ENCODE data around the gene IGHMBP2. TPM values are rescaled to one million over a fixed set of nuclear protein-coding genes. Genes with fewer than 3 reads are reported as not detected.

The IGHMBP2 gene
- total and polyA plus RNA-seq, 2 of the 8 experiments (the other 6 are each of a cell fraction or from before 2014, with no cell fraction given) = 8.4 to 17.6 TPM

DNA sequence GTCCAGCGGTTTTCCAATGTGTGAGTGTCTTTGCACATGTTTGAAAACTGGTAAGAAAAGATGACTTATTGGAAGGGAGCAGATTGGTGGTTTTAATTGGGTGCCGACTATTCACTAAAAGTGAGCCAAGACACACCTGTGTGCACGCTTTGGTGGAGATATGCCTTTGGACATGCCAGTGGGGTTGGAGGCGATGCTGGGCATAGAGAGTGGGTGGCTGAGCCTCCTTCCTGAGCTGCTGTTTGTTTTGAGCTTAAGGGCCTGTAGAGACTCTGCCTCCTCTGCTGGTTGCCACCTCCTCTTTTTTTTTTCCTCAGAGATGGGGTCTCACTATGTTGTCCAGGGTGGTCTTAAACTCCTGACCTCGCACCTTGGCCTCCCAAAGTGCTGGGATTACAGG lies 9.5 kb downstream of the IGHMBP2 start:
- Histone ChIP-seq H2BK5ac (ENCODE audit: low read depth, low read length) (no peak overlapping the region), H2BK12ac (ENCODE audit: low read depth, low read length) (no peak overlapping the region), H3K79me1 (ENCODE audit: low read depth, low read length) (no peaks in the 10 kb centered on the region), H4K91ac (replicated peaks; ENCODE audit: insufficient read length, low read length) (no peak overlapping the region), H4K8ac (ENCODE audit: extremely low read depth, insufficient read depth, low read length) (no peak overlapping the region), H3K9ac (replicated peaks in 1 of 4; ENCODE audit: extremely low read depth in 1 of 4, low read depth in 3 of 4, low read length in 3 of 4) (no peak overlapping the region; a peak in 1 of 7 replicates), H3K18ac (ENCODE audit: extremely low read depth, low read length) (no peak overlapping the region), H2BK20ac (ENCODE audit: low read length) (no peak overlapping the region), H3K4me2 (ENCODE audit: insufficient read depth in 1 of 2, low read depth in 2 of 2, low read length in 2 of 2) (no peak overlapping the region), H3K9me3 (ENCODE audit: insufficient read depth in 2 of 2, low read depth in 1 of 2, low read length in 1 of 2) (no peaks in the 10 kb centered on the region), H4K20me1 (replicated peaks in 1 of 2; ENCODE audit: control insufficient read depth in 1 of 2, insufficient read depth in 2 of 2, low read length in 2 of 2) (peaks cover 0 to 6% of the 10 kb centered on the region in 2 experiments), H3K14ac (ENCODE audit: insufficient read length) (no peak overlapping the region), H2BK15ac (ENCODE audit: low read length) (no peak overlapping the region), H2BK120ac (replicated peaks; ENCODE audit: low read depth, low read length) (no peak overlapping the region), H3K4me1 (replicated peaks in 1 of 4; ENCODE audit: control insufficient read depth in 3 of 4, insufficient read depth in 4 of 4, low read length in 3 of 4) (no peaks in the 10 kb centered on the region), H3K27ac (ENCODE audit: low read depth, low read length) (no peak overlapping the region), H3K36me3 (ENCODE audit: control insufficient read depth in 2 of 4, insufficient read depth in 4 of 4, low read length in 3 of 4) (peaks cover 12 to 60% (median 30%) of the 10 kb centered on the region in 4 experiments), H2AFZ (ENCODE audit: low read length) (no peak overlapping the region), H3K27me3 (replicated peaks in 1 of 4; ENCODE audit: control insufficient read depth in 3 of 4, extremely low read depth in 1 of 4, insufficient read depth in 3 of 4, low read length in 3 of 4) (no peaks in the 10 kb centered on the region), H3K79me2 (ENCODE audit: control insufficient read depth in 1 of 2, insufficient read depth in 2 of 2, low read length in 2 of 2) (no peaks in the 10 kb centered on the region), H4K5ac (ENCODE audit: insufficient read length, low read depth, low read length) (no peak overlapping the region), H3K56ac (replicated peaks; ENCODE audit: insufficient read length, low read depth, low read length) (no peak overlapping the region), H3K4ac (replicated peaks; ENCODE audit: insufficient read length, low read depth, low read length) (no peak overlapping the region), H3K23ac (ENCODE audit: insufficient read length) (no peak overlapping the region), H2AK5ac (ENCODE audit: low read depth, low read length) (no peak overlapping the region), H3K23me2 (ENCODE audit: low read depth, low read length) (no peaks in the 10 kb centered on the region), H3K4me3 (ENCODE audit: extremely low read depth in 1 of 4, insufficient read depth in 2 of 4, low read depth in 3 of 4, low read length in 4 of 4) (no peak overlapping the region)
- 95% methylated on average over 5 of the region's 5 CpGs; no CpG with 5 or more reads in 1 of the 2 experiments for WGBS, 2 experiments (ENCODE audit: extremely low coverage in 1 of 2, insufficient coverage in 1 of 2, insufficient read length in 1 of 2, insufficient replicate concordance in 2 of 2, low coverage in 1 of 2, low lambda C conversion rate in 2 of 2, missing lambda C conversion rate in 1 of 2)
- ChIA-PET POLR2A (ENCODE audit: partially characterized antibody) (interaction anchor here (0.6 kb wide), 1 partner anchor 530 kb away, joined by 3 read pairs; no protein-coding TSS in a partner anchor), CTCF (ENCODE audit: partially characterized antibody) (interaction anchor here (1.3 kb wide), 1 partner anchor 37 kb away, joined by 3 read pairs; no protein-coding TSS in a partner anchor)
- no peak for DNase-seq (ENCODE audit: low read depth in 1 of 2, low spot score in 2 of 2)
- no peak for FAIRE-seq
- TF ChIP-seq BACH1 (IDR thresholded peaks at IDR 0.05; ENCODE audit: low read length) (no peak), ZNF274 (IDR thresholded peaks at IDR 0.05; ENCODE audit: borderline replicate concordance, extremely low read depth, low read length) (no peak), JUN (IDR thresholded peaks at IDR 0.05; ENCODE audit: low read depth, low read length) (no peak), SIX5 (IDR thresholded peaks at IDR 0.05; ENCODE audit: low read depth, low read length) (no peak), POLR2A (IDR thresholded peaks at IDR 0.05; ENCODE audit: control extremely low read depth in 1 of 2, low read depth in 2 of 2, low read length in 2 of 2) (no peak), EZH2 (IDR thresholded peaks at IDR 0.05; ENCODE audit: low read depth, low read length, severe bottlenecking) (no peak), BRCA1 (IDR thresholded peaks at IDR 0.05; ENCODE audit: low read depth, low read length) (no peak), CHD2 (IDR thresholded peaks at IDR 0.05; ENCODE audit: low read length) (no peak), KDM1A (IDR thresholded peaks at IDR 0.05; ENCODE audit: borderline replicate concordance, low read length) (no peak), HDAC2 (IDR thresholded peaks at IDR 0.05; ENCODE audit: borderline replicate concordance in 1 of 2, low read depth in 2 of 2, low read length in 2 of 2) (no peak)
- TF ChIP-seq, protein P1, sequence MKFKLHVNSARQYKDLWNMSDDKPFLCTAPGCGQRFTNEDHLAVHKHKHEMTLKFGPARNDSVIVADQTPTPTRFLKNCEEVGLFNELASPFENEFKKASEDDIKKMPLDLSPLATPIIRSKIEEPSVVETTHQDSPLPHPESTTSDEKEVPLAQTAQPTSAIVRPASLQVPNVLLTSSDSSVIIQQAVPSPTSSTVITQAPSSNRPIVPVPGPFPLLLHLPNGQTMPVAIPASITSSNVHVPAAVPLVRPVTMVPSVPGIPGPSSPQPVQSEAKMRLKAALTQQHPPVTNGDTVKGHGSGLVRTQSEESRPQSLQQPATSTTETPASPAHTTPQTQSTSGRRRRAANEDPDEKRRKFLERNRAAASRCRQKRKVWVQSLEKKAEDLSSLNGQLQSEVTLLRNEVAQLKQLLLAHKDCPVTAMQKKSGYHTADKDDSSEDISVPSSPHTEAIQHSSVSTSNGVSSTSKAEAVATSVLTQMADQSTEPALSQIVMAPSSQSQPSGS (IDR thresholded peaks at IDR 0.05; ENCODE audit: low read length) = no peak
- TF ChIP-seq, protein P2, sequence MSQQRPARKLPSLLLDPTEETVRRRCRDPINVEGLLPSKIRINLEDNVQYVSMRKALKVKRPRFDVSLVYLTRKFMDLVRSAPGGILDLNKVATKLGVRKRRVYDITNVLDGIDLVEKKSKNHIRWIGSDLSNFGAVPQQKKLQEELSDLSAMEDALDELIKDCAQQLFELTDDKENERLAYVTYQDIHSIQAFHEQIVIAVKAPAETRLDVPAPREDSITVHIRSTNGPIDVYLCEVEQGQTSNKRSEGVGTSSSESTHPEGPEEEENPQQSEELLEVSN (IDR thresholded peaks at IDR 0.05) = no peak

Measured in H1 (cell line).